ENCODE results near the gene GALNT18. TPM values are rescaled to one million over a fixed set of nuclear protein-coding genes. Genes with fewer than 3 reads are reported as not detected.
A peak's percentile ranks its signal among the peaks of the same experiment; 100 is the strongest.

GALNT18 gene
- total RNA-seq, 1 donor from 2014 or later, result 24.4 TPM

DNA sequence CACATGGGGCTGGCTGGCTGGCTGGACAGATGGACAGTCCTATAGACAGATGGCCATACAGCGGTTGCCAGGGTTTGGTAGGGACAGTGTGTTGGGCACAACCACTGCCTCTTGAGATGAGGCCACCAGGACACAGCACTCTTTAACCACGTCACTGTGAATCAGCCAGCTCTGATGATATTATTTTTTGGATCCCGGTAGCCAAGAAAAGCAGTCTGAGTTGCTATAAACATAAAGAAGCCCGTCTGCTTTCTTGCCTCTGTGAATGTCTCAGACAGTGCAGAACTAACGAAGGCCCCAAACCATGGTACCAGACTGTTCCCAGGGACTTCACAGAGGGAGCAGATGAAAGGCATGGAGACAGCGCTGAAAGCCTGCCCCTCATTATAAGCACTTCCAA is 152.9 kb downstream of the GALNT18 start:
- Histone ChIP-seq H3K36me3 (no peaks in the 10 kb centered on the region), H3K27me3 (ENCODE audit: low read depth) (no peaks in the 10 kb centered on the region), H3K4me3 (no peak overlapping the region), H3K27ac (replicated peaks) (peak overlapping the region; percentile 40), H3K4me1 (peaks cover 68% of the 10 kb centered on the region), H3K9me3 (replicated peaks) (no peaks in the 10 kb centered on the region)
- DNase-seq, result no peak
- TF ChIP-seq, protein P1, sequence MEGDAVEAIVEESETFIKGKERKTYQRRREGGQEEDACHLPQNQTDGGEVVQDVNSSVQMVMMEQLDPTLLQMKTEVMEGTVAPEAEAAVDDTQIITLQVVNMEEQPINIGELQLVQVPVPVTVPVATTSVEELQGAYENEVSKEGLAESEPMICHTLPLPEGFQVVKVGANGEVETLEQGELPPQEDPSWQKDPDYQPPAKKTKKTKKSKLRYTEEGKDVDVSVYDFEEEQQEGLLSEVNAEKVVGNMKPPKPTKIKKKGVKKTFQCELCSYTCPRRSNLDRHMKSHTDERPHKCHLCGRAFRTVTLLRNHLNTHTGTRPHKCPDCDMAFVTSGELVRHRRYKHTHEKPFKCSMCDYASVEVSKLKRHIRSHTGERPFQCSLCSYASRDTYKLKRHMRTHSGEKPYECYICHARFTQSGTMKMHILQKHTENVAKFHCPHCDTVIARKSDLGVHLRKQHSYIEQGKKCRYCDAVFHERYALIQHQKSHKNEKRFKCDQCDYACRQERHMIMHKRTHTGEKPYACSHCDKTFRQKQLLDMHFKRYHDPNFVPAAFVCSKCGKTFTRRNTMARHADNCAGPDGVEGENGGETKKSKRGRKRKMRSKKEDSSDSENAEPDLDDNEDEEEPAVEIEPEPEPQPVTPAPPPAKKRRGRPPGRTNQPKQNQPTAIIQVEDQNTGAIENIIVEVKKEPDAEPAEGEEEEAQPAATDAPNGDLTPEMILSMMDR (IDR thresholded peaks at IDR 0.05; ENCODE audit: borderline replicate concordance), result no peak
- intact Hi-C loops (cut with micrococcal nuclease), result no loop called here

DNA sequence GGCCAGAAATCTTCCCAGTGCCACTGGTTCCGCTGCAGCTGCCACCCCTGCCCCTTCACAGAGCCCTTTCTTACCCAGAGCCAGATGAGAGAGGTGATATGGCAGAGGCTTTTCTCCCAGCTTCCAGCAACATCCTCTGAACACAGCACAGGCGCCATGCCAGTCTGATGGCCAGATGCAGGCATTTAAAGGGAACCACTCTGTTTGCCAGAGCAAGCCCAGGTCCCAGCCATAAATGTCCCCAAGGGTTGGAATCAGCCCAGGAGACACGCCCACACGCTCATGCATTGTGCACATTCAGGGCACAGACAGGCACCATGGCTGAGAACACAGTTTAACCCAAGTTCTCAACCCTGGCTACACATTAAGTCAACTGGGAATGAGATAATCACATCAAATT is 154.5 kb downstream of the GALNT18 start:
- no peak overlapping the region for H3K4me3 ChIP-seq
- TF ChIP-seq, protein P1 (IDR thresholded peaks at IDR 0.05; ENCODE audit: borderline replicate concordance), result no peak
- intact Hi-C loops (cut with micrococcal nuclease), result no loop called here
- DNase-seq, result no peak
- H3K4me1 ChIP-seq, result peaks cover 73% of the 10 kb centered on the region
- no peaks in the 10 kb centered on the region for H3K27me3 ChIP-seq (ENCODE audit: low read depth)
- H3K27ac ChIP-seq (replicated peaks), result no peak overlapping the region
- H3K36me3 ChIP-seq, result no peaks in the 10 kb centered on the region
- no peaks in the 10 kb centered on the region for H3K9me3 ChIP-seq (replicated peaks)

DNA sequence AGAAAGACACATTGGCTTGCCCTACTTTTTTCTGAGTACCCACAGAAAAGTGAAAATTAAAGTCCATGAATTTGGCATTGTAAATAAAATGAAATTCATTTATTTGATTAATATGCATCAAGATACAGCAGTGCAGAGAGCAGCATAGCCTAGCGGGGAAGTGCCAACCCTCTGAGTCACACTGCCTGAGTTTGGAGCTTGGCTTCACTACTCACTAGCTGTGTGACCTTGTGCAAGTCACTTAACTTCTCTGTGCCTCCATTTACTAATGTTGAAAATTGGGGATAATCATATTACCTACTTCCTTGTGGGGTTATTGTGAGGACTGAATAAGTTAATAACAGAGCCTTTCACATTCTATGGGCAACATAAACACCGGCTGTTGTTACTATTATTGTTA is 157.2 kb downstream of the GALNT18 start:
- intact Hi-C loops (cut with micrococcal nuclease), result no loop called here
- Histone ChIP-seq H3K9me3 (replicated peaks) (no peaks in the 10 kb centered on the region), H3K4me3 (no peak overlapping the region), H3K27ac (replicated peaks) (no peak overlapping the region), H3K36me3 (no peaks in the 10 kb centered on the region), H3K27me3 (ENCODE audit: low read depth) (no peaks in the 10 kb centered on the region), H3K4me1 (peaks cover 81% of the 10 kb centered on the region)
- no peak for DNase-seq
- TF ChIP-seq, protein P1 (IDR thresholded peaks at IDR 0.05; ENCODE audit: borderline replicate concordance), result no peak

DNA sequence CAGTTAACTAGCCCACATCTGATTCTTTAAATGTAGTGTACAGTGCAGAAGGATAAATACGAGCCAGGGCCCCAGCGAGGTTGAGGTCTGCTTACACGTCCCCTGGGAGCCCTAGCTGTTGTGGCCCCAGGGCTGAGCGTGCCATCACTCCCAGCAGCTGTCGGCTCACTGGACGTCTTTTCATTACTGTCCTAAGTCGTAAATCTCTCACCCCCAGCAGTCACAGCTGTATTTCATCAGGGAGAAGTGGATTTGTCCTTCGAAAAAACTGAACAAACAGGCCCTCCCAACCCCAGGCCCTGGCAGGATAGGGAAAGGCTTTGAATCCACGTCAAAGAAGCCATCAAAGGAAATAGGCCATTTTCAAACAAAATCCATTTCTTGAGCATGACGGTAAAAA is 158.4 kb downstream of the GALNT18 start:
- no peak for DNase-seq
- intact Hi-C loops (cut with micrococcal nuclease), result no loop called here
- Histone ChIP-seq H3K36me3 (no peaks in the 10 kb centered on the region), H3K4me1 (peaks cover 78% of the 10 kb centered on the region), H3K4me3 (no peak overlapping the region), H3K27ac (replicated peaks) (no peak overlapping the region), H3K27me3 (ENCODE audit: low read depth) (no peaks in the 10 kb centered on the region), H3K9me3 (replicated peaks) (no peaks in the 10 kb centered on the region)
- TF ChIP-seq, protein P1 (IDR thresholded peaks at IDR 0.05; ENCODE audit: borderline replicate concordance), result no peak

DNA sequence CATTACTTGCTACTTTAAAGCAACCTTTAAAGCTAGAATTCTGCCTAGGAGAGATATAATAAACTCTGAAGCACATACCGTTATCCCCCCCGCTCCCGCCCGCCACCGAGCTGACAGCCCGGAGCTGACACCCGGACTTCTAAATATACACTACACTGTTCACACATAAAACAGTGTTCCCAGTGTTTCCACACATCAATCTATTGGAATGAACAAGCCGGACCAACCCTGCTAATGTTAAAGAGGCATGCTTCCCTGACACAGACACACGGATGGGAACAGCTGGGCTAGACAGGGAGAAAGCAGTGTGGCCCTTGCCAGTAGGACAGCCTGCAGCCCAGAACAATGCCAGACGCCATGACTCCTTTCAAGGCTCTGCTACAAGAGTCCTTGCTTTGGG is 160.3 kb downstream of the GALNT18 start:
- no peaks in the 10 kb centered on the region for H3K36me3 ChIP-seq
- peaks cover 78% of the 10 kb centered on the region for H3K4me1 ChIP-seq
- TF ChIP-seq, protein P1 (IDR thresholded peaks at IDR 0.05; ENCODE audit: borderline replicate concordance), result no peak
- H3K27me3 ChIP-seq (ENCODE audit: low read depth), result no peaks in the 10 kb centered on the region
- DNase-seq, result peak; percentile 56
- no peaks in the 10 kb centered on the region for H3K9me3 ChIP-seq (replicated peaks)
- H3K4me3 ChIP-seq, result peak overlapping the region; percentile 35
- intact Hi-C loops (cut with micrococcal nuclease), result no loop called here
- H3K27ac ChIP-seq (replicated peaks), result peak overlapping the region; percentile 84

DNA sequence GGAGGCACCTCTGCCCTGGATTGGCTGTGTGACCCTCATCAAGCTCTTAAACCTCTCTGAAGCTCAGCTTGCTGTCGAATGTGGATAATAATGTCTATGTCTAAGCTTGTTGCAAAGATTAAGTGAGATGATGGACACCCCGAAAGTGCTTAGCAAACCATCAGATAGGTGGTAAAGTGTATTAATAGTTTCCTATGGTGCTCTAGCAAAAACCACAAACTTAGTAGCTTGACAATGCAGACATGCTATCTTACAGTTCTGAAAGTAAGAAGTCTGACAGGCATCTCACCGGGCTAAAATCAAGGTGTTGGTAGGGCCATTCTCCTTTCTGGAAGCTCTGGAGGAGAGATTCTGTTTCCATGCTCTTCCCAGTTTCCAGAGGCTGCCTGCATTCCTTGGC is 162.2 kb downstream of the GALNT18 start:
- H3K4me1 ChIP-seq, result peaks cover 83% of the 10 kb centered on the region
- no peaks in the 10 kb centered on the region for H3K36me3 ChIP-seq
- H3K9me3 ChIP-seq (replicated peaks), result no peaks in the 10 kb centered on the region
- no peak overlapping the region for H3K4me3 ChIP-seq
- TF ChIP-seq, protein P1 (IDR thresholded peaks at IDR 0.05; ENCODE audit: borderline replicate concordance), result no peak
- H3K27me3 ChIP-seq (ENCODE audit: low read depth), result no peaks in the 10 kb centered on the region
- H3K27ac ChIP-seq (replicated peaks), result no peak overlapping the region
- no peak for DNase-seq
- intact Hi-C loops (cut with micrococcal nuclease), result no loop called here
